Endothelial cell of umbilical vein (primary cell): ENCODE data around the gene KRT74. TPM values are rescaled to one million over a fixed set of nuclear protein-coding genes. Genes with fewer than 3 reads are reported as not detected.

ENCODE experiments used
- BruUV-seq: library from RNA; stranded (reverse); fragments of 400-500 nt; replicated peaks from 2 replicates; lab custom pipeline; 2021; lab: Mats Ljungman, UMichigan
- CTCF ChIA-PET: fragments of 300-600, 350-600 bp; sonication (Branson Sonifier 250); formaldehyde crosslinking; loops from one replicate; lab custom pipeline; 2021; ENCODE audit warnings: antibody characterized with exemption, inconsistent platforms; lab: Charles Lee
- POLR2A ChIA-PET: fragments of 300-600, 350-600 bp; sonication (Branson Sonifier 250); formaldehyde crosslinking; loops from one replicate; lab custom pipeline; 2021; ENCODE audit warnings: antibody characterized with exemption, inconsistent platforms; lab: Charles Lee
- DNase-seq: peaks from one replicate; pipeline ENCODE4 v3.0.0-alpha.2; 2011; ENCODE audit warnings: low read depth, low spot score
- FAIRE-seq: peaks from 2 replicates; lab custom pipeline; 2011; peaks lifted over from hg19 to GRCh38; lab: Jason Lieb, UNC
- H2AFZ ChIP-seq: 2 replicates; pipeline ENCODE4 v1.6.0; 2012; ENCODE audit warnings: low read depth, low read length, control low read depth, inconsistent platforms
- H3K27ac ChIP-seq: 2 replicates; pipeline ENCODE4 v1.5.1; 2011; ENCODE audit warnings: low read depth, mild to moderate bottlenecking, control low read depth, low read length, moderate library complexity; ENCODE audit not compliant: insufficient read depth
- H3K27me3 ChIP-seq, 2 experiments: 2 replicates each; pipeline versions ENCODE4 v1.6.0 to v1.6.1; 2011; ENCODE audit warnings: low read length in 2 of 2, mixed read lengths in 1 of 2; ENCODE audit not compliant: control insufficient read depth in 2 of 2, insufficient read depth in 2 of 2
- H3K36me3 ChIP-seq, 2 experiments: 2 replicates in 1 of 2; 3 replicates in 1 of 2; pipeline ENCODE4 v1.5.1; 2011; ENCODE audit warnings: low read length in 2 of 2, mild to moderate bottlenecking in 1 of 2, moderate library complexity in 1 of 2; ENCODE audit not compliant: control insufficient read depth in 2 of 2, insufficient read depth in 2 of 2; ENCODE audit errors: extremely low read depth in 1 of 2
- H3K4me1 ChIP-seq: 3 replicates; pipeline ENCODE4 v1.5.1; 2011; ENCODE audit warnings: mild to moderate bottlenecking, low read length; ENCODE audit not compliant: control insufficient read depth, insufficient read depth; ENCODE audit errors: extremely low read depth
- H3K4me2 ChIP-seq: 2 replicates; pipeline ENCODE4 v1.6.1; 2011; ENCODE audit warnings: low read length, control low read depth, mixed read lengths; ENCODE audit not compliant: insufficient read depth
- H3K4me3 ChIP-seq, 3 experiments: fragments of 200-600 bp in 1 of 3; sonication (generic), shearing (Covaris generic) in 1 of 3; replicated peaks in 1 of 3; 2 replicates each; pipeline ENCODE4 v1.5.1; 2011 to 2016; ENCODE audit warnings: control low read depth in 3 of 3, low read length in 3 of 3, mild to moderate bottlenecking in 2 of 3, inconsistent platforms in 1 of 3, low read depth in 1 of 3, moderate library complexity in 1 of 3; ENCODE audit not compliant: insufficient read depth in 1 of 3
- H3K79me2 ChIP-seq: 2 replicates; pipeline ENCODE4 v1.6.0; 2012; ENCODE audit warnings: low read length, inconsistent platforms; ENCODE audit not compliant: control insufficient read depth, insufficient read depth
- H3K9ac ChIP-seq: replicated peaks from 2 replicates; pipeline ENCODE3; 2011; ENCODE audit warnings: low read length, control low read depth; ENCODE audit not compliant: insufficient read depth; ENCODE audit errors: extremely low read depth
- H3K9me1 ChIP-seq: replicated peaks from 3 replicates; pipeline ENCODE4 v1.6.0; 2011; ENCODE audit warnings: mild to moderate bottlenecking, low read length; ENCODE audit not compliant: control insufficient read depth, insufficient read depth; ENCODE audit errors: extremely low read depth
- H3K9me3 ChIP-seq: replicated peaks from 2 replicates; pipeline ENCODE4 v1.5.1; 2012; ENCODE audit warnings: low read length, inconsistent platforms; ENCODE audit not compliant: control insufficient read depth, insufficient read depth
- H4K20me1 ChIP-seq: replicated peaks from 2 replicates; pipeline ENCODE3; 2011; ENCODE audit warnings: mild to moderate bottlenecking, low read length; ENCODE audit not compliant: control insufficient read depth, insufficient read depth; ENCODE audit errors: extremely low read depth
- CTCF ChIP-seq, 2 donors: IDR thresholded peaks; 1 replicate in 1 of 2; 2 replicates in 1 of 2; pipeline ENCODE4 v1.5.1; 2011; ENCODE audit warnings: low read length in 2 of 2, mild to moderate bottlenecking in 2 of 2, moderate library complexity in 2 of 2, control low read depth in 1 of 2, inconsistent platforms in 1 of 2, low read depth in 1 of 2; ENCODE audit not compliant: insufficient read depth in 1 of 2; ENCODE audit errors: extremely low read depth in 1 of 2
- EZH2 ChIP-seq: IDR thresholded peaks from 2 replicates; pipeline ENCODE4 v1.6.1; 2012; ENCODE audit warnings: borderline replicate concordance, low read depth, mild to moderate bottlenecking, moderate library complexity, low read length, inconsistent platforms; ENCODE audit not compliant: severe bottlenecking
- FOS ChIP-seq: IDR thresholded peaks from 2 replicates; pipeline ENCODE4 v1.6.1; 2011; ENCODE audit warnings: mild to moderate bottlenecking, low read length, moderate library complexity, borderline replicate concordance; ENCODE audit not compliant: insufficient read depth
- GATA2 ChIP-seq: IDR thresholded peaks from 2 replicates; pipeline ENCODE4 v1.7.0; 2011; ENCODE audit warnings: low read depth, mild to moderate bottlenecking, moderate library complexity, mixed read lengths, low read length; ENCODE audit not compliant: insufficient read length, insufficient read depth
- JUN ChIP-seq: IDR thresholded peaks from 2 replicates; pipeline ENCODE4 v1.6.1; 2011; ENCODE audit warnings: borderline replicate concordance, low read depth; ENCODE audit not compliant: insufficient read length, insufficient read depth
- MAX ChIP-seq: IDR thresholded peaks from 2 replicates; pipeline ENCODE4 v1.6.1; 2011; ENCODE audit not compliant: insufficient read depth, insufficient read length
- MYC ChIP-seq: IDR thresholded peaks from one replicate; pipeline ENCODE4 v1.6.1; 2011; ENCODE audit warnings: mild to moderate bottlenecking, low read depth, low read length
- POLR2A ChIP-seq: IDR thresholded peaks from 2 replicates; pipeline ENCODE4 v1.6.1; 2012; ENCODE audit warnings: low read depth, mild to moderate bottlenecking, control low read depth, low read length
- POLR2AphosphoS5 ChIP-seq: IDR thresholded peaks from 2 replicates; pipeline ENCODE4 v1.6.1; 2012; ENCODE audit warnings: low read depth, mild to moderate bottlenecking, control low read depth, low read length, moderate library complexity; ENCODE audit not compliant: insufficient read depth
- dilution Hi-C: fragments of 300-500 bp; cut with MboI; formaldehyde crosslinking; loops from one replicate; pipeline ENCODE4 v1.15.0; 2019; ENCODE audit warnings: low sequenced_read_pairs; ENCODE audit not compliant: extremely low pct_ligation_motif_present
- intact Hi-C: fragments of 100-400 bp; cut with micrococcal nuclease; formaldehyde crosslinking; loops from one replicate; pipeline ENCODE4 v1.10.0; 2022
- polyA plus RNA-seq, 4 experiments: library from polyadenylated mRNA; depleted of rRNA in 3 of 4; stranded (reverse) in 3 of 4; unstranded in 1 of 4; fragments of >200 nt; gene quantifications; 2 replicates each; pipeline versions ENCODE4 v1.2.1 to v1.2.3, GENCODE V29; 2011 to 2012; ENCODE audit warnings: missing spikeins in 1 of 4
- total RNA-seq: library from RNA; stranded (reverse); gene quantifications from 2 replicates; pipeline ENCODE4 v1.2.3, GENCODE V29; 2021

The KRT74 gene
- total and polyA plus RNA-seq, 2 donors (not counting 3 experiments of a cell fraction or from before 2014, with no cell fraction given) = not detected

GRCh38 chr12:52585946-52586345, 12.3 kb upstream of the KRT74 start:
- BruUV-seq = no TSS peak
- Histone ChIP-seq H3K79me2 (no peaks in the 10 kb centered on the region), H3K9me3 (no peaks in the 10 kb centered on the region), H3K9ac (no peak overlapping the region), H3K4me3 (no peak overlapping the region), H3K9me1 (no peaks in the 10 kb centered on the region), H3K4me2 (no peak overlapping the region), H4K20me1 (no peaks in the 10 kb centered on the region), H3K36me3 (no peaks in the 10 kb centered on the region), H3K27me3 (peaks cover 0 to 2% of the 10 kb centered on the region in 2 experiments), H2AFZ (no peak overlapping the region), H3K27ac (no peak overlapping the region), H3K4me1 (no peaks in the 10 kb centered on the region)
- ChIA-PET CTCF (interaction anchor here (1.0 to 12.3 kb wide), 5 partner anchors 9 to 294 kb away, joined by 3 to 135 read pairs (median 9); no protein-coding TSS in a partner anchor), POLR2A (no interaction called here)
- TF ChIP-seq FOS (no peak), CTCF (IDR thresholded peaks at IDR 0.05; ENCODE audit: extremely low read depth in 1 of 2, insufficient read depth in 1 of 2, low read depth in 1 of 2, low read length in 2 of 2) (no peak)
- FAIRE-seq (no peak), DNase-seq (no peak)
- intact Hi-C loops = no loop called here
- dilution Hi-C loops = no loop called here

GRCh38 chr12:52585066-52585465, 11.4 kb upstream of the KRT74 start:
- H3K9ac ChIP-seq = no peak overlapping the region
- H3K27ac ChIP-seq = no peak overlapping the region
- H3K4me1 ChIP-seq = no peaks in the 10 kb centered on the region
- no peak overlapping the region for H2AFZ ChIP-seq
- dilution Hi-C loops = no loop called here
- ChIA-PET CTCF (interaction anchor here (1.6 to 12.3 kb wide), 4 partner anchors 10 to 295 kb away, joined by 5 to 135 read pairs (median 64); no protein-coding TSS in a partner anchor), POLR2A (no interaction called here)
- no peaks in the 10 kb centered on the region for H4K20me1 ChIP-seq
- no peaks in the 10 kb centered on the region for H3K9me1 ChIP-seq
- intact Hi-C loops = no loop called here
- H3K4me2 ChIP-seq = no peak overlapping the region
- H3K4me3 ChIP-seq = no peak overlapping the region
- H3K9me3 ChIP-seq = no peaks in the 10 kb centered on the region
- DNase-seq (no peak), FAIRE-seq (no peak)
- TF ChIP-seq EZH2 = no peak
- TF ChIP-seq CTCF (IDR thresholded peaks at IDR 0.05; ENCODE audit: extremely low read depth in 1 of 2, insufficient read depth in 1 of 2, low read depth in 1 of 2, low read length in 2 of 2) = no peak
- TF ChIP-seq MAX = no peak
- no peak for TF ChIP-seq POLR2AphosphoS5
- TF ChIP-seq JUN = no peak
- no peak for TF ChIP-seq GATA2
- no peak for TF ChIP-seq POLR2A
- no peak for TF ChIP-seq FOS
- no peak for TF ChIP-seq MYC
- no peaks in the 10 kb centered on the region for H3K36me3 ChIP-seq
- no TSS peak for BruUV-seq
- peaks cover 0 to 2% of the 10 kb centered on the region in 2 experiments for H3K27me3 ChIP-seq
- no peaks in the 10 kb centered on the region for H3K79me2 ChIP-seq
